Activated CD4-positive, alpha-beta T cell treated with anti-CD3 and anti-CD28 coated beads, Interleukin-2, amount 50 U/mL, for 1 hour (primary cell): ENCODE measurements around the gene SPATA16.
"Not testable (repeated sequence)": the region's sequence is repeated elsewhere in the genome, so short reads cannot be mapped to it uniquely, and the experiment has no call there.

Experiments used
- DNase-seq: peaks from one replicate; pipeline ENCODE4 v3.0.0-alpha.2; 2020

The SPATA16 gene

DNA sequence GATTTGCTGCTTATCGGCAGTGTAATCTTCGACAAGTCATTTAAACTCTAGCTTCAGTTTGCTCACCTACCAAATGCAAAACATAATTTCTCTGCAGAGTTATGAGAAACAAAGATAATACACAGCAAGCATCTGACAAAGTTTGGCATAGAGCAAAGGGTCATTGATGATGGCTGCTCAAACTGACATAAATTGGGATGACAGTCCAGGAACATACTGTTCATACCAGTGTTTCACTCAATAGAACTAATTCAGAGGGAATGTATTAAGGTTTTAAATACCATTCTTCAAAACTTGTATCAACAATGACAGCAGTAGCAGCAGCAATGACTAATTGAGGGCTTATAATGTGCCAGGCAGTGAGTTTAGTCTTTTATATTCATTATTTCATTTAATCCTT lies 137.6 kb downstream of the SPATA16 start:
- DNase-seq = no peak

DNA sequence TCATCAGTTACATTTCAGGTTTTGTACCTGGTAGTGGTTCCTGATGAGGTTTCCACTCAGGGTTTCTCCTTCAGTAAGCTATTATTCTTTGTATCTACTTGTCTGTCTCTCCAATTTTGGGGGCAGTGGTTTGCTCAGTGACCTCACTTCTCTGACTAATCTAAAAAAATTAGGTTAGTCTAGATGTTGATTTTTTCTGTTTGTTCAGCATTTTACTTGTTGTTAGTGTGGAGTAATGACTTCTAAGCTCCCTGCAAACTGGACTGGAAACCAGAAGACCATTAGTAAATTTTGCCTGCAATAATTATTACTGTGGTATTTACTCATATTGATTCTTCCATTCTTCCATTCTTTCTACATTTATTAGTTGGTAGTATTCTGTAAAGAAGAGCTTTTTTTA lies 139.4 kb downstream of the SPATA16 start:
- DNase-seq = no peak

DNA sequence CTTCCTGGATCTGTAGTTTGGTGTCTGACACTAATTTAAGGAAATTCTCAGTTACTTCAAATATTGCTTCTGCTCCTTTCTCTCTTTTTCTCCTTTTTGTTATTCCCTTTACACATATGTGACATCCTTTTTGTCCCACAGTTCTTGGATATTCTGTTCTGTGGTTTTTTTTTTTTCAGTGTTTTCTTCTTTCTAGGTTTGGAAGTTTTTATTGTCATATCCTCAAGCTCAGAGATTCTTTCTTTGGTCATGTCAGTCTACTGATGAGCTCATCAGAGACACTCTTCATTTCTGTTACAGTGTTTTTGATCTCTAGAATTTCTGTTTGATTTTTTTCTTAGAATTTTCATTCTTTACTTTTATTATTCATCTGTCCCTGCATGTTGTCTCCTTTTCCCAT lies 140.5 kb downstream of the SPATA16 start:
- no peak for DNase-seq

DNA sequence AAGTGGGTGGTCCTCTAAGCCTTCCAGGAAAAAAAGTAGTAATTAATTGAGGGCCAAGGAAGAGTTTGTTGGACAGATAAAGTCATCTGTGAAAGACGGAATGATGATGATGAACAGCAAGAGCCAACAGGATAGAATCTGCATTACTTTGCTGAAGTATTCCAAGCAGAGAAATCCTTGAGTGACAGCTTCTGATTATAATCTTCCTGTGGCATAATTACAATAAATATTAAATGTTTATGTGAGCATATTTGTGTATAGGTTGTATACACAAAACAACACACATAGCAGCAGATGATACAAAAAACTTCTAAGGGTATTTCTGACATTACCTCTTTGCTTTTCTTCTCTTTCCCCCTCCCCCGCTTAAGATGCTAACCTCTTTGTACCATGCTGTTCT lies 147.6 kb downstream of the SPATA16 start:
- DNase-seq = no peak

GRCh38 chr3:172991424-172991996 lies 149.5 kb downstream of the SPATA16 start:
- no peak for DNase-seq

DNA sequence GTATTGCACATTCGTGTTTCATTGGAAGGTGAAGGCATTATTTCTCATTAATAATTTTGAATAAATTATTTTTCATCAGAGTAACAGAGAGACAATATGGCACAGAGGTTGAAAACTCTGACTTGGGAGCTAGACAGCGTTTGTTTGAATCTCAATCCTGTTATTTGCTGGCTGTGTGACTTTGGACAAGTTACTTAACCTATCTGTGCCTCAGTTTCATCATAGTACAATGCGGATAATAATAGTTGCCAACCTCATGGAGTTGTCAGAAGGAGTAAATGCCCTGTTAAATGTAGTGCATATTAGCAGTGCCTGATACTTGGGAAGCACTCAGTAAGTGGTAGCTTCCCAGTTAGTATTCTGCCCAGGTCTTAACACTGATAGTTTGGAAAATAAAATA lies 151.7 kb downstream of the SPATA16 start:
- no peak for DNase-seq

- no peak for DNase-seq
Measured at GRCh38 chr3:172987273-172987672, 153.8 kb downstream of the SPATA16 start.

DNA sequence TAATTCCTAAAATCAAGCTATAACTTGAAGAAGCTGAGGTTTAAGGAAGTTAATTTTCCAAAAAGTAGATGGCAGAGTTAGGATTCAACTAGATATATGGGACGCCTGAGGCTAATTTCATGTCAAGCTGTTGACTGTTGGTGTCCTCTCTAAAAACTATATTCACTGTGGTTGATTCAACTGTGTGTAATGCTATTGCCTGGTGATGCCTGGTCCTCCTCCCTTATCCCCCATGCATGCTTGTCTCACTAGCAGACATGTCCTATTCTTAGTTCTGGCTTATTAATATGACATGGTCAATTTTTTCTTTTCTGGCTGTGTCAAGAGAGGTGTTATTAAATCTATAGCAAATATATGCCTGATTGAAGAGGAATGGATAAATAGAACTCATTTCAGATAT lies 156.1 kb downstream of the SPATA16 start:
- no peak for DNase-seq

GRCh38 chr3:172982736-172983364 lies 158.2 kb downstream of the SPATA16 start:
- DNase-seq = no peak

DNA sequence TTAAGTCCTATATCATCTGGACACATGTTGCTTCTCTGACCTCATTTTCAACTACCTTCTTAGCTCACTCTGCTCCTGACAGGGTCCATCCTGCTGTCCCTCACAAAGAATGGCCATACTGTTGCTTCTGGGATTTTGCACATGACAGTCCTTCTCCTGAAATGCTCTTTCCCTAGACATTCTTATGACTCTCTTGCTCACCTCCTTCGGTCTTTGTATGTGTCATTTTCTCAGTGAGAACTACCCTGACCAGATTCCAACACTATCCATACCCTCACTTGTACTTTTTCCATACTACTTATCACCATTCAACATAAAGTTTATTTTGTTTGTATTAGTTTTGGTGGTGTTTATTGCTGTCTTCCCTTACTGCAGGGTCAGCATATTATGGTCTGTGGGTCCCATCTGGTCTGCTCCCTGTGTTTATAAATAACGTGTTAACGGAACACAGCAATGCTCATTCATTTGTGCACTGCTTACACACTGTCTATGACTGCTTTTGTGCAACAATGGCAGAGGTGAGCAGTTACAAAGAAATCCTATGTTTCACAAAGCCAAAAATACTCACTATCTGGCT lies 159.5 kb downstream of the SPATA16 start:
- no peak for DNase-seq

GRCh38 chr3:172980849-172981248 lies 160.2 kb downstream of the SPATA16 start:
- no peak for DNase-seq

- no peak for DNase-seq
Measured at GRCh38 chr3:172977696-172978095, 163.3 kb downstream of the SPATA16 start.

DNA sequence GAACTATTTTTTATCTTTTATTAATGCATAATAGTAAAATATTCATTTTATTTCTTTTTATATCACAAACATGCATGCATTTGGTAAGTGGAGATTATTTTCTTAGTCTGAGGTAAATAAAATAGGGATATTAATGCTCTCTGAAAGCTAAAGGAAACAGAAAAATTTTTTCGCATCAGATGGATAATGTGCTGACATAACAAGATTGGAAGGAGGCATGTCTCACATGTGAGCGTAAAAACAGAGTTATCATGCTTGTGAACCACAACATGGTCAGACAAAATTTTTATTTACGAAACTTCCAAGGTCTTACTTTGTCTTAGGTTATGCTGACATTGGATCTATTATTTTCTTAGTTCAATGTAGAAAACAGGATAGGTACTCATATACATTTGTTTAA lies 166.1 kb downstream of the SPATA16 start:
- DNase-seq = no peak

DNA sequence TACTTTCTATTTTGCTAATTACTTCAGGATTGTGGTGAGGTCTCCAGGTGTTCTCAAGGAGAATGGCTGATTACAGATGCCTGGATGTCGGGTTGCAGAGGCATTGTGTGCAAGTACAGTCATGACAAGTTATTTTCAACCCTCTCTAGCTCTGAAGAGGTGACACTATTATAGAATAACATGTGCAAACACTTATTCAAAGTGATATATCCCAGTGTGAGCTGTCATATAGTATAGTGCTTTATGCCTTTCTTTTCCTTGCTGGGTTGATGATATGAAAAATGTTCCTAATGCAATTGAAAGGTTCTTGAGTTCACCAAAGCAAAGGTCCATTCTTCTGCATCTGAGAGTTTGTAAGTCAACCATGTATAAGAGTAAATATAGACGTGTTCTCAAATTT lies 167.2 kb downstream of the SPATA16 start:
- no peak for DNase-seq

- DNase-seq = no peak
Measured at GRCh38 chr3:172972717-172973116, 168.3 kb downstream of the SPATA16 start.

- no peak for DNase-seq
Measured at GRCh38 chr3:172972067-172972466, 169.0 kb downstream of the SPATA16 start.

DNA sequence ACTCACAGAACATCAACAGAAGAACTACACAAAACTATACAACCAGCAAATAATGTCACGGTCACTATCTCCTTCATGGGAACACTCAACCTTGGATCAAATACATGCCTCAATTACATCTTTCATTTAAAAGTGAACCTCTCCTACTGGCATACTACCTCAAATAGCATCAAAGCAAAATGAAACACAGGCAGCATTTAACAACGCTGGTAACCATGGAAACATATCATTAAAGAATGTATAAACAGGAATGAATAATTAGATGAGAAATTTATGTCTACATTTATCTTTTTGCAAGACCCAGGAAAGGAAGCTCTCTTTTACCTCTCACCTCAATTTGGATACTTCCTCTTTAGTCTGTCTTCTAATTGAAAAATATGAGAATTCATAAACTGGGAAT lies 172.4 kb downstream of the SPATA16 start:
- DNase-seq = no peak

DNA sequence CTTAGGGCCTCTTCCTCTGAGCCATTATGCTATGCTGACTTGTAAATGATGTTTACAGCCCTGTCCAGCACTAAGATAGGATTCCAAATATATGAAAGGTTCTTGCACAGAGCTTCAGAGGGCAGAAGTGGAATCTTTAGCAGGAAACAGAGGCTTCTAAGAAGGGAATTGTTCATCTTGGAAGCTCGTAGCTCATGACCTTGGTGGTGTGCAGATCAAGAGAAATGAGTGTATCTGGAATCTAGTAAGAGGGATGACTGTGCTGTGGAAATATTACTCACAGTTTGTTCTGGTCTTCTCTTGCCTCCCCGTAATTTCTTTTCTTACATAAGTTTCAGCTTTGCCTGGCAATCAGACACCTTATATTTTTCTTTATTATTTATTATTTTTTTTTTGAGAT lies 175.8 kb downstream of the SPATA16 start:
- DNase-seq = no peak

DNA sequence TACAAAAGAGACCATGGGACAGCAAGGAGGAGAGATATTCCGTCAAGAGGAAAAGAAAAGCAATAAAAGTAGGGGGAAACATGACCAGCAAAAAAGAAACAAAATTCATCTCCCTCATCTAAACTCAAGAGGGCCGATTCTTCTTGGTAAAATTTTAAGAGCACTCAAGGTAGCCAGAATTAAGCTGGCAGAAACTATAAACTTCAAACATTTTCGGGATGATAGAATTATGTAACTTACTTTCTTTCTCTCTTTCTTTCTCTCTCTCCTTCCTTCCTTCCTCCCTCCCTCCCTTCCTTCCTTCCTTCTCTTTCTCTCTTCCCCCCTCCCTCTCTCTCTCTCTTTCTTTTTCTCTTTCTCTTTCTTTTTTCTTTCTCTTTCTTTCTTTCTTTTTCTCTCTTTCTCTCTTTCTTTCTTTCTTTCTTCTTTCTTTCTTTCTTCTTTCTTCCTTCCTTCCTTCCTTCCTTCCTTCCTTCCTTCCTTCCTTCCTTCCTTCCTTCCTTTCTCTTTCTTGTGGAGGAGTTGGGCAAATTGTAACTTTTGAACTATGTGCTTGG lies 180.3 kb downstream of the SPATA16 start:
- DNase-seq = not testable (repeated sequence)

DNA sequence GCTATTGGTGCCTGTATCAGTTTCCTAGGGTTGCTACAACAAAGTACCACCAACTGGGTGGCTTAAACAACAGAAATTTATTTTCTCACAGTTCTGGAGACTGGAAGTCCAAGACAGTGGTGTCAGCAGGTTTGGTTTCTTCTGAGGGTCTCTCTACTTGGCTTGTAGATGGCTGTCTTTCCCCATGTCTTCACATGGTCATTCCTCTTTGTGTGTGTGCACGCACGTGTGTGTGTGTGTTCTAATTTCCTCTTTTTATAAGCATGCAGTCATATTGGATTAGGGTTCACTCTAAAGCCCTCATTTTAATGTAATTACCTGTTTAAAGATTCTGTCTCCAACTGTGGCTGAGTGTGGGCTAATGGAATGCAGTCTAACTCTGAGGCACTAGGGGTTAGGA lies 182.5 kb downstream of the SPATA16 start:
- no peak for DNase-seq

DNA sequence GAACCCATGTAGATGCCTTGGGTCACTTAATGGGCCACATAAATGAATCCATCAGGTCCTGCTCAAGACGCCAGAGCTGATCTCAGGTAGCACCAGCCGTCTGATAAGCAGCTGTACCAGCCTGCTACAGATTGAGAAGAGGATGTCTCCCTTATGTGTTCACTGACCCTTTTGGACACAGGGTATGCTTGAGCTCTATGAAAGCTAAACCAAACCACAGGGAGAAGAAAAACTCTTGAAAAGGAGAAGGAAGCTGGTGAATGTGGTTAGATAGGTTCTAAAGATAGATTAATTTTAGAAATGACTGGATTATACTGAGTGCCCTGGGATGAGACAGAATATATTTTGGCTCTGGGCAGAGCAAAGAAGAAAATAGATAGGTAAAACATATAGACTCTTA lies 187.5 kb downstream of the SPATA16 start:
- no peak for DNase-seq

DNA sequence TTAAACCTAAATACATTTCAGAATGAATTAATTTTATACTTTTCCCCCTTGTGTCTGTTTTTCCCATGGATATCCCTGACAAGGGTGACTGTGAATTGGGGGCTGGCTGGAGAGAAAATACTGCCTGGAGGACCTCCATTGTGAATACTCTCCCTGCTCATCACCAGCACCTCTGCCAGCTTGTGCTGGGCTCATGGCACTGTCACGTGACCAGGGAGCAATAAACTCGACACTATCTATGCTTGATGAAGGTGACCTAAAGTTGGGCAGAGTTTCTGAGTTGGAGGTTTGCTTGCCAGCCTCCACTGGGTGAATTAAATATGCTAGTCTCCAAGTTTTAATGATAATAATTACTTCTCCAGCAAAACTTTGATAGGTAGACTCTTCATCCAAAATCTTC lies 189.5 kb downstream of the SPATA16 start:
- no peak for DNase-seq

DNA sequence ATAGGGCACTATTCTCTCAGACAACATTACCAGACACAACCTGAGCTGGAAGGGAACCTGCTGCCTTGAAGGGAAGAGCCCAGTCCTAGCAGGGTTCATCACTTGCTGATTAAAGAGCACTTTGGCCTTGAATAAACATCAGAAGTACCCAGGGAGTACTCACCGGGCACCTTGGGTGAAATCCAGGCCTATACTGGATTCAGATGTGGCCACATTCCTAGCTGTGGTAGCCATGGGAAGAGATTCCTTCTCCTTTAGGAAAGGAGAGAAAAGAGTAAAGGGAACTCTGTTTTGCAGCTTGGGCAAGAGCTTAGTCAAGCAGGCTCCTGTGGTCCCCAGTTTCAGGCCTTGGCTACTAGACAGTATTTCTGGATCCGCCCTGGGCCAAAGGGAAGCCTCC lies 195.0 kb downstream of the SPATA16 start:
- DNase-seq = no peak

GRCh38 chr3:172939651-172940293 lies 201.3 kb downstream of the SPATA16 start:
- DNase-seq = no peak
